Iris pigment epithelial cell (primary cell): ENCODE results near the gene HBS1L.
"Not testable (repeated sequence)": the region's sequence is repeated elsewhere in the genome, so short reads cannot be mapped to it uniquely, and the experiment has no call there.

Experiments
- DNase-seq: peaks from one replicate; pipeline ENCODE4 v3.0.0-alpha.2; 2011; ENCODE audit warnings: low read depth

Gene HBS1L

GRCh38 chr6:135075018-135075417, 20.4 kb upstream of the HBS1L start:
- DNase-seq: no peak

GRCh38 chr6:135073756-135074393, 19.3 kb upstream of the HBS1L start:
- no peak for DNase-seq

- DNase-seq: no peak
These were observed 18.6 kb upstream of the HBS1L start for GRCh38 chr6:135073217-135073616.

- no peak for DNase-seq
These were observed 18.1 kb upstream of the HBS1L start for GRCh38 chr6:135072753-135073152.

GRCh38 chr6:135071541-135071940, 16.9 kb upstream of the HBS1L start:
- DNase-seq: no peak

- no peak for DNase-seq
These were observed 13.3 kb upstream of the HBS1L start for GRCh38 chr6:135067911-135068310.

GRCh38 chr6:135066806-135067205, 12.2 kb upstream of the HBS1L start:
- no peak for DNase-seq

GRCh38 chr6:135066397-135066796, 11.8 kb upstream of the HBS1L start:
- peak; percentile 53 for DNase-seq

- DNase-seq: no peak
These were observed 10.0 kb upstream of the HBS1L start for GRCh38 chr6:135064586-135064985.

GRCh38 chr6:135063926-135064325, 9.3 kb upstream of the HBS1L start:
- no peak for DNase-seq

- no peak for DNase-seq
These were observed 8.1 kb upstream of the HBS1L start for GRCh38 chr6:135062735-135063134.

GRCh38 chr6:135060076-135060475, 5.5 kb upstream of the HBS1L start:
- DNase-seq: no peak

- not testable (repeated sequence) for DNase-seq
These were observed 3.7 kb upstream of the HBS1L start for GRCh38 chr6:135058299-135058698.

GRCh38 chr6:135056632-135057031, 2.0 kb upstream of the HBS1L start:
- DNase-seq: no peak

GRCh38 chr6:135054226-135054568, 425 bp downstream of the HBS1L start:
- peak; percentile 4 for DNase-seq

GRCh38 chr6:135053406-135053805, 1.2 kb downstream of the HBS1L start:
- no peak for DNase-seq

- no peak for DNase-seq
These were observed 1.7 kb downstream of the HBS1L start for GRCh38 chr6:135052939-135053338.

GRCh38 chr6:135048915-135049314, 5.7 kb downstream of the HBS1L start:
- DNase-seq: no peak

- DNase-seq: no peak
These were observed 7.3 kb downstream of the HBS1L start for GRCh38 chr6:135047336-135047735.

- DNase-seq: no peak
These were observed 7.7 kb downstream of the HBS1L start for GRCh38 chr6:135046912-135047311.

GRCh38 chr6:135044639-135045038, 10.0 kb downstream of the HBS1L start:
- no peak for DNase-seq

- DNase-seq: no peak
These were observed 10.8 kb downstream of the HBS1L start for GRCh38 chr6:135043846-135044245.

GRCh38 chr6:135043364-135043763, 11.3 kb downstream of the HBS1L start:
- DNase-seq: no peak

- DNase-seq: no peak
These were observed 16.3 kb downstream of the HBS1L start for GRCh38 chr6:135038335-135038734.

GRCh38 chr6:135037541-135037940, 17.1 kb downstream of the HBS1L start:
- no peak for DNase-seq
